H9 (cell line): ENCODE measurements around the gene ATP5IF1. TPM values are rescaled to one million over a fixed set of nuclear protein-coding genes. Genes with fewer than 3 reads are reported as not detected.

Experiments
- DNase-seq: peaks from one replicate; pipeline ENCODE4 v3.0.0-alpha.2; 2017
- H2AFZ ChIP-seq: one replicate; pipeline ENCODE4 v1.6.1; 2013; ENCODE audit warnings: mild to moderate bottlenecking, low read length, control low read depth, moderate library complexity
- H2AK5ac ChIP-seq: 2 replicates; pipeline ENCODE4 v1.6.1; 2013; ENCODE audit warnings: low read length, control low read depth, mixed read lengths; ENCODE audit not compliant: insufficient read length
- H2BK120ac ChIP-seq: one replicate; pipeline ENCODE4 v1.6.1; 2013; ENCODE audit warnings: low read depth, mild to moderate bottlenecking, low read length, control low read depth, inconsistent platforms; ENCODE audit not compliant: poor library complexity, severe bottlenecking
- H2BK12ac ChIP-seq: 2 replicates; pipeline ENCODE4 v1.6.1; 2013; ENCODE audit warnings: low read length, control low read depth, mixed read lengths, low read depth; ENCODE audit not compliant: insufficient read length
- H2BK15ac ChIP-seq: 2 replicates; pipeline ENCODE4 v1.6.1; 2013; ENCODE audit warnings: low read depth, low read length, control low read depth
- H2BK20ac ChIP-seq: one replicate; pipeline ENCODE4 v1.6.1; 2013; ENCODE audit warnings: low read depth, mild to moderate bottlenecking, low read length, control low read depth, inconsistent platforms; ENCODE audit not compliant: poor library complexity, severe bottlenecking
- H2BK5ac ChIP-seq: 2 replicates; pipeline ENCODE4 v1.6.1; 2013; ENCODE audit warnings: low read length, control low read depth, mixed read lengths; ENCODE audit not compliant: insufficient read length
- H3K14ac ChIP-seq: 2 replicates; pipeline ENCODE4 v1.6.1; 2013; ENCODE audit warnings: low read length, control low read depth; ENCODE audit not compliant: insufficient read depth
- H3K18ac ChIP-seq: 2 replicates; pipeline ENCODE4 v1.6.1; 2013; ENCODE audit warnings: low read depth, mild to moderate bottlenecking, mixed read lengths, low read length, control low read depth; ENCODE audit not compliant: insufficient read length
- H3K23ac ChIP-seq: 2 replicates; pipeline ENCODE4 v1.6.1; 2013; ENCODE audit warnings: low read length, control low read depth, mixed read lengths, low read depth; ENCODE audit not compliant: insufficient read length
- H3K23me2 ChIP-seq: 2 replicates; pipeline ENCODE4 v1.6.1; 2013; ENCODE audit warnings: low read depth, mild to moderate bottlenecking, mixed read lengths, low read length, control low read depth; ENCODE audit not compliant: insufficient read length, poor library complexity, severe bottlenecking
- H3K27ac ChIP-seq: 2 replicates; pipeline ENCODE4 v1.5.1; 2013; ENCODE audit warnings: low read length, control low read depth, mixed read lengths, low read depth; ENCODE audit not compliant: insufficient read length
- H3K27me3 ChIP-seq: 2 replicates; pipeline ENCODE4 v1.6.1; 2013; ENCODE audit warnings: low read length, control low read depth, inconsistent platforms; ENCODE audit not compliant: insufficient read depth
- H3K4ac ChIP-seq: 2 replicates; pipeline ENCODE4 v1.6.1; 2013; ENCODE audit warnings: low read depth, mild to moderate bottlenecking, control low read depth, inconsistent platforms, low read length, moderate library complexity
- H3K4me1 ChIP-seq: 2 replicates; pipeline ENCODE4 v1.6.1; 2013; ENCODE audit warnings: low read length, control low read depth, inconsistent platforms; ENCODE audit not compliant: insufficient read depth
- H3K4me2 ChIP-seq: 2 replicates; pipeline ENCODE4 v1.6.1; 2013; ENCODE audit warnings: low read length, control low read depth, mixed read lengths; ENCODE audit not compliant: insufficient read length, insufficient read depth
- H3K56ac ChIP-seq: 2 replicates; pipeline ENCODE4 v1.6.1; 2013; ENCODE audit warnings: low read depth, mild to moderate bottlenecking, mixed read lengths, low read length, control low read depth; ENCODE audit not compliant: insufficient read length
- H3K79me1 ChIP-seq: 2 replicates; pipeline ENCODE4 v1.6.1; 2013; ENCODE audit warnings: low read depth, mild to moderate bottlenecking, moderate library complexity, low read length, control low read depth, inconsistent platforms; ENCODE audit not compliant: insufficient read depth, poor library complexity, severe bottlenecking
- H3K79me2 ChIP-seq: 2 replicates; pipeline ENCODE4 v1.6.1; 2013; ENCODE audit warnings: low read length, control low read depth, inconsistent platforms; ENCODE audit not compliant: insufficient read depth
- H3K9ac ChIP-seq: 2 replicates; pipeline ENCODE4 v1.6.1; 2013; ENCODE audit warnings: low read length, control low read depth, mixed read lengths; ENCODE audit not compliant: insufficient read length; ENCODE audit errors: extremely low read depth
- H3K9me3 ChIP-seq: one replicate; pipeline ENCODE4 v1.6.1; 2013; ENCODE audit warnings: low read depth, low read length, inconsistent platforms; ENCODE audit not compliant: control insufficient read depth
- H3T11ph ChIP-seq: one replicate; pipeline ENCODE4 v1.6.1; 2013; ENCODE audit warnings: mild to moderate bottlenecking, low read length, control low read depth, inconsistent platforms
- H4K20me1 ChIP-seq: one replicate; pipeline ENCODE4 v1.6.1; 2013; ENCODE audit not compliant: control insufficient read depth, insufficient read length, insufficient read depth
- H4K5ac ChIP-seq: 2 replicates; pipeline ENCODE4 v1.6.1; 2013; ENCODE audit warnings: low read depth, mild to moderate bottlenecking, mixed read lengths, low read length, control low read depth; ENCODE audit not compliant: insufficient read length
- H4K8ac ChIP-seq: replicated peaks from 2 replicates; pipeline ENCODE4 v1.6.1; 2013; ENCODE audit warnings: low read length, control low read depth, mixed read lengths, low read depth; ENCODE audit not compliant: insufficient read length
- H4K91ac ChIP-seq: 2 replicates; pipeline ENCODE4 v1.6.1; 2013; ENCODE audit warnings: low read depth, mild to moderate bottlenecking, moderate library complexity, mixed read lengths, low read length, control low read depth; ENCODE audit not compliant: insufficient read length
- H3K27ac Mint-ChIP-seq, 3 experiments: 2 replicates in 2 of 3; 3 replicates in 1 of 3; pipeline ENCODE4 v1.8.0; 2020 to 2021; ENCODE audit warnings: mixed read lengths in 3 of 3, mild to moderate bottlenecking in 1 of 3, moderate library complexity in 1 of 3
- H3K27me3 Mint-ChIP-seq: 2 replicates; pipeline ENCODE4 v1.8.0; 2021; ENCODE audit warnings: low read depth, mild to moderate bottlenecking, moderate library complexity, mixed read lengths
- H3K36me3 Mint-ChIP-seq, 3 experiments: 2 replicates in 2 of 3; 3 replicates in 1 of 3; pipeline ENCODE4 v1.8.0; 2020 to 2021; ENCODE audit warnings: low read depth in 3 of 3, mixed read lengths in 3 of 3; ENCODE audit not compliant: insufficient read depth in 1 of 3
- H3K4me1 Mint-ChIP-seq, 2 experiments: 2 replicates each; pipeline ENCODE4 v1.8.0; 2020; ENCODE audit warnings: mixed read lengths in 2 of 2
- H3K4me3 Mint-ChIP-seq, 2 experiments: 2 replicates in 1 of 2; 3 replicates in 1 of 2; pipeline ENCODE4 v1.8.0; 2020 to 2021; ENCODE audit warnings: mild to moderate bottlenecking in 2 of 2, mixed read lengths in 2 of 2, moderate library complexity in 1 of 2
- H3K9me3 Mint-ChIP-seq, 2 experiments: 2 replicates in 1 of 2; 3 replicates in 1 of 2; pipeline ENCODE4 v1.8.0; 2020; ENCODE audit warnings: mild to moderate bottlenecking in 2 of 2, mixed read lengths in 2 of 2, moderate library complexity in 1 of 2
- WGBS: extraction: QIAGEN DNeasy Blood & Tissue Kit; methylation state at CpG from one replicate; pipeline ENCODE4 v1.1.7; 2013; ENCODE audit warnings: missing lambda C conversion rate, low lambda C conversion rate, mixed read lengths; ENCODE audit not compliant: insufficient read length; ENCODE audit errors: extremely low coverage; 5-methylcytosine and 5-hydroxymethylcytosine counted together
- total RNA-seq: library from RNA; stranded (reverse); gene quantifications from 2 replicates; pipeline ENCODE4 v1.2.1, GENCODE V29; 2021
- TF ChIP-seq, protein P1 (sequence below): fragments of 200-600 bp; sonication (generic); conservative IDR thresholded peaks from 3 replicates; pipeline ENCODE4 v1.8.0; 2021; ENCODE audit warnings: antibody characterized with exemption, mild to moderate bottlenecking

Gene ATP5IF1
- total RNA-seq, 1 experiment from 2014 or later: 257 TPM

DNA sequence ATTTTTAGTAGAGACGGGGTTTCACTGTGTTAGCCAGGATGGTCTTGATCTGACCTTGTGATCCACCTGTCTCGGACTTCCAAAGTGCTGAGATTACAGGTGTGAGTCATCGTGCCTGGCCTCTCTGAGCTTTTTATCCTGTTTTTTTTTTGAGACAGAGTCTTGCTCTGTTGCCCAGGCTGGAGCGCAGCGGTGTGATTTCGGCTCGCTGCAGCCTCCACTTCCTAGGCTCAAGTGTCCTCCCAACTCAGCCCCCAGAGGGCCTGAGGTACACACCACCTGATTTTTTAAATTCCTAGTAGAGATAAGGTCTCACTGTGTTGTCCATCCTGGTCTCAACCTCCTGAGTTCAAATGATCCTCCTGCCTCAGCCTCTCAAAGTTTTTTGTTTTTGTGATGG lies 43.8 kb downstream of the ATP5IF1 start:
- H2BK120ac ChIP-seq: no peak overlapping the region
- H3K27ac Mint-ChIP-seq: no peak overlapping the region
- peaks cover 29 to 72% (median 49%) of the 10 kb centered on the region in 3 experiments; a peak in 6 of 7 replicates for H3K36me3 Mint-ChIP-seq
- H3K9me3 ChIP-seq: no peaks in the 10 kb centered on the region
- DNase-seq: no peak
- no peaks in the 10 kb centered on the region for H3K79me2 ChIP-seq
- H4K8ac ChIP-seq: no peak overlapping the region
- TF ChIP-seq, protein P1, sequence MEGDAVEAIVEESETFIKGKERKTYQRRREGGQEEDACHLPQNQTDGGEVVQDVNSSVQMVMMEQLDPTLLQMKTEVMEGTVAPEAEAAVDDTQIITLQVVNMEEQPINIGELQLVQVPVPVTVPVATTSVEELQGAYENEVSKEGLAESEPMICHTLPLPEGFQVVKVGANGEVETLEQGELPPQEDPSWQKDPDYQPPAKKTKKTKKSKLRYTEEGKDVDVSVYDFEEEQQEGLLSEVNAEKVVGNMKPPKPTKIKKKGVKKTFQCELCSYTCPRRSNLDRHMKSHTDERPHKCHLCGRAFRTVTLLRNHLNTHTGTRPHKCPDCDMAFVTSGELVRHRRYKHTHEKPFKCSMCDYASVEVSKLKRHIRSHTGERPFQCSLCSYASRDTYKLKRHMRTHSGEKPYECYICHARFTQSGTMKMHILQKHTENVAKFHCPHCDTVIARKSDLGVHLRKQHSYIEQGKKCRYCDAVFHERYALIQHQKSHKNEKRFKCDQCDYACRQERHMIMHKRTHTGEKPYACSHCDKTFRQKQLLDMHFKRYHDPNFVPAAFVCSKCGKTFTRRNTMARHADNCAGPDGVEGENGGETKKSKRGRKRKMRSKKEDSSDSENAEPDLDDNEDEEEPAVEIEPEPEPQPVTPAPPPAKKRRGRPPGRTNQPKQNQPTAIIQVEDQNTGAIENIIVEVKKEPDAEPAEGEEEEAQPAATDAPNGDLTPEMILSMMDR: no peak
- no peaks in the 10 kb centered on the region for H4K20me1 ChIP-seq
- no peaks in the 10 kb centered on the region for H3K27me3 ChIP-seq
- H3K4me1 Mint-ChIP-seq: peaks cover under 1 to 1% of the 10 kb centered on the region in 2 experiments; a peak in 1 of 4 replicates
- no CpG with 5 or more reads among the region's 7 CpGs for WGBS
- no peak overlapping the region for H2BK15ac ChIP-seq
- H3K4me2 ChIP-seq: no peak overlapping the region
- no peak overlapping the region for H3K18ac ChIP-seq
- H3K4me1 ChIP-seq: no peaks in the 10 kb centered on the region
- H3K23me2 ChIP-seq: no peaks in the 10 kb centered on the region
- no peaks in the 10 kb centered on the region for H3K9me3 Mint-ChIP-seq
- no peak overlapping the region for H3K23ac ChIP-seq
- H4K5ac ChIP-seq: no peak overlapping the region
- no peak overlapping the region for H2AK5ac ChIP-seq
- H3K79me1 ChIP-seq: no peaks in the 10 kb centered on the region
- H3K56ac ChIP-seq: no peak overlapping the region
- no peak overlapping the region for H3K4ac ChIP-seq
- no peaks in the 10 kb centered on the region for H3K27me3 Mint-ChIP-seq
- H4K91ac ChIP-seq: no peak overlapping the region
- no peak overlapping the region for H2BK5ac ChIP-seq
- H3K27ac ChIP-seq: no peak overlapping the region
- no peak overlapping the region for H3K14ac ChIP-seq
- no peak overlapping the region for H2BK12ac ChIP-seq
- H3T11ph ChIP-seq: no peak overlapping the region
- no peak overlapping the region for H3K9ac ChIP-seq
- H3K4me3 Mint-ChIP-seq: no peak overlapping the region
- no peak overlapping the region for H2BK20ac ChIP-seq
- H2AFZ ChIP-seq: no peak overlapping the region
